Cardiac muscle cell (in vitro differentiated cells and primary cell): ENCODE data around the gene SIL1. TPM values are rescaled to one million over a fixed set of nuclear protein-coding genes. Genes with fewer than 3 reads are reported as not detected.
"Not testable (repeated sequence)": the region's sequence is repeated elsewhere in the genome, so short reads cannot be mapped to it uniquely, and the experiment has no call there.

Experiments used
- DNase-seq, 2 donors: peaks; one replicate each; pipeline versions ENCODE4 v3.0.0 to v3.0.0-alpha.2; 2010 to 2017; ENCODE audit warnings: low read depth in 1 of 2, low spot score in 1 of 2
- H3K27ac ChIP-seq: fragments of 200-600 bp; sonication (generic); 2 replicates; pipeline ENCODE4 v1.5.1; 2016
- H3K27me3 ChIP-seq: fragments of 200-600 bp; sonication (generic); 2 replicates; pipeline ENCODE4 v1.6.0; 2016; ENCODE audit warnings: control low read depth
- H3K36me3 ChIP-seq: fragments of 200-600 bp; sonication (generic); 2 replicates; pipeline ENCODE4 v1.5.1; 2016; ENCODE audit warnings: control low read depth
- H3K4me1 ChIP-seq: fragments of 200-600 bp; sonication (generic); 2 replicates; pipeline ENCODE4 v1.8.1; 2017; ENCODE audit warnings: low read depth, mild to moderate bottlenecking, mixed run types
- H3K4me3 ChIP-seq: fragments of 200-600 bp; sonication (generic); 2 replicates; pipeline ENCODE4 v1.5.1; 2016; ENCODE audit warnings: mild to moderate bottlenecking
- H3K9me3 ChIP-seq: fragments of 200-600 bp; sonication (generic); 2 replicates; pipeline ENCODE4 v1.5.1; 2017; ENCODE audit warnings: low read depth, mild to moderate bottlenecking, control low read depth
- polyA plus RNA-seq: library from polyadenylated mRNA; unstranded; fragments of >200 nt; fragmentation: Nextera tagmentation; extraction: Ambion mirVana; gene quantifications from 2 replicates; pipeline ENCODE4 v1.2.1, GENCODE V29; 2016
- total RNA-seq: library from RNA; depleted of rRNA; stranded (reverse); fragments of >200 nt; gene quantifications from 2 replicates; pipeline ENCODE4 v1.2.3, GENCODE V29; 2016
- TF ChIP-seq, protein P1 (sequence below): IDR thresholded peaks from 2 replicates; pipeline ENCODE4 v1.5.1; 2012; ENCODE audit warnings: low read depth, mild to moderate bottlenecking, low read length

Gene SIL1
- total and polyA plus RNA-seq, 2 experiments from 2014 or later: 40.5 to 49.8 TPM

DNA sequence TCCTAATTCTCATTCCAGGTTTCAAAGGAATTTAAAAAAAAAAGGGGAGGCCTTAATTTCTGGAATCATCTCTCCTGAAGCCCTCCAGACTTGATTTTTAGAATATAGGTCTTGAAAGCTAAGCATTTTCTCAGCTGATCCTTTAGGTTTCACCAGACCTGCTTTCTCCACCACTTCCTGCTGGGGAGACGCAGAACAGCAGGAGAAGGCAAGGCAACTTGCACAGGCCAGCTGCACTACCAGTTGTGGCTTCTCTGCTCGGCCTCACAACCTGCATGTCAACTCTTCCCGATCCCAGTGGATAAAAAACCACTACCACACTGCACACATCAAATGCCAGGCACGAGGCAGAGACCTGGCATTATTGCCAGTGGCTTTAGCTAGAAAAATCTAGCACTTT, 119.8 kb downstream of the SIL1 start:
- DNase-seq: no peak
- Histone ChIP-seq H3K36me3 (no peaks in the 10 kb centered on the region), H3K4me1 (peaks cover 10% of the 10 kb centered on the region), H3K27me3 (no peaks in the 10 kb centered on the region), H3K27ac (no peak overlapping the region), H3K9me3 (no peaks in the 10 kb centered on the region), H3K4me3 (no peak overlapping the region)
- TF ChIP-seq, protein P1, sequence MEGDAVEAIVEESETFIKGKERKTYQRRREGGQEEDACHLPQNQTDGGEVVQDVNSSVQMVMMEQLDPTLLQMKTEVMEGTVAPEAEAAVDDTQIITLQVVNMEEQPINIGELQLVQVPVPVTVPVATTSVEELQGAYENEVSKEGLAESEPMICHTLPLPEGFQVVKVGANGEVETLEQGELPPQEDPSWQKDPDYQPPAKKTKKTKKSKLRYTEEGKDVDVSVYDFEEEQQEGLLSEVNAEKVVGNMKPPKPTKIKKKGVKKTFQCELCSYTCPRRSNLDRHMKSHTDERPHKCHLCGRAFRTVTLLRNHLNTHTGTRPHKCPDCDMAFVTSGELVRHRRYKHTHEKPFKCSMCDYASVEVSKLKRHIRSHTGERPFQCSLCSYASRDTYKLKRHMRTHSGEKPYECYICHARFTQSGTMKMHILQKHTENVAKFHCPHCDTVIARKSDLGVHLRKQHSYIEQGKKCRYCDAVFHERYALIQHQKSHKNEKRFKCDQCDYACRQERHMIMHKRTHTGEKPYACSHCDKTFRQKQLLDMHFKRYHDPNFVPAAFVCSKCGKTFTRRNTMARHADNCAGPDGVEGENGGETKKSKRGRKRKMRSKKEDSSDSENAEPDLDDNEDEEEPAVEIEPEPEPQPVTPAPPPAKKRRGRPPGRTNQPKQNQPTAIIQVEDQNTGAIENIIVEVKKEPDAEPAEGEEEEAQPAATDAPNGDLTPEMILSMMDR: no peak

DNA sequence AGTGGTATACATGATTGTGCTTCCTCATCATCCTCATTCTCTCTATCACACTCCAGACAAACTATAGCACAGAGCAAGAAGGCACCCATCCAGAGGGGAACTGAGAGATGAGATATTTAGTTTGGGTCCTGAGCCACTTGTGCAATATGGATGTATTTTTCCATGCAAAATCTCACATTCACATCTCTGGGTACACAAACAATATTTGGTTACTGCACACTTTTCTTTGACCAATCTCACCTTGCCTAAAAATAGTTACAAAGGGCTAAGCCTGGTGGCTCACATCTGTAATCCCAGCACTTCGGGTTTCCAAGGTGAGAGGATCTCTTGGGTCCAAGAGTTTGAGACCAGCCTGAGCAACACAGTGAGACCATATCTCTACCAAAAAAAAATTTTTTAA, 120.3 kb downstream of the SIL1 start:
- TF ChIP-seq, protein P1: no peak
- Histone ChIP-seq H3K27me3 (no peaks in the 10 kb centered on the region), H3K4me1 (peaks cover 10% of the 10 kb centered on the region), H3K9me3 (no peaks in the 10 kb centered on the region), H3K4me3 (no peak overlapping the region), H3K27ac (no peak overlapping the region), H3K36me3 (no peaks in the 10 kb centered on the region)
- DNase-seq: no peak

DNA sequence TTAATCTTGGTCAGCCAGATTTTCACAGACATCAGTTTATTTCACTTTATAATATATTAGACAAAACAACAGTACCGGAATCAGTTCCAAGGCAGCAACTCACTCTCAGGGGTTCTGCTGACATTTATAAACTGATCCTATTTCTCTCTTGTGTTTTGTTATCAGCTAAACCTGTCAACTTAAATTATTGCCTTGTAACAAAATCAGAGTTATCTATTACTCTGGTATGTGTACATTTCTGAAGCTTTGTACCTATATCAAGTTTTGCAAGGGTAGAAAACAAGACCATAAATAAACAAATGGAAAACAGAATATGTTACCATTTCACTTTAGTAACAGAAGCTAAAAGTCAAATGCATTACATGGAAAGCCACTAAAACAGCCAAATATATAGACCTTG, 122.1 kb downstream of the SIL1 start:
- no peaks in the 10 kb centered on the region for H3K9me3 ChIP-seq
- DNase-seq: no peak
- no peak overlapping the region for H3K4me3 ChIP-seq
- peaks cover 10% of the 10 kb centered on the region for H3K4me1 ChIP-seq
- peak overlapping the region; percentile 30 for H3K27ac ChIP-seq
- no peaks in the 10 kb centered on the region for H3K27me3 ChIP-seq
- TF ChIP-seq, protein P1: no peak
- H3K36me3 ChIP-seq: no peaks in the 10 kb centered on the region

DNA sequence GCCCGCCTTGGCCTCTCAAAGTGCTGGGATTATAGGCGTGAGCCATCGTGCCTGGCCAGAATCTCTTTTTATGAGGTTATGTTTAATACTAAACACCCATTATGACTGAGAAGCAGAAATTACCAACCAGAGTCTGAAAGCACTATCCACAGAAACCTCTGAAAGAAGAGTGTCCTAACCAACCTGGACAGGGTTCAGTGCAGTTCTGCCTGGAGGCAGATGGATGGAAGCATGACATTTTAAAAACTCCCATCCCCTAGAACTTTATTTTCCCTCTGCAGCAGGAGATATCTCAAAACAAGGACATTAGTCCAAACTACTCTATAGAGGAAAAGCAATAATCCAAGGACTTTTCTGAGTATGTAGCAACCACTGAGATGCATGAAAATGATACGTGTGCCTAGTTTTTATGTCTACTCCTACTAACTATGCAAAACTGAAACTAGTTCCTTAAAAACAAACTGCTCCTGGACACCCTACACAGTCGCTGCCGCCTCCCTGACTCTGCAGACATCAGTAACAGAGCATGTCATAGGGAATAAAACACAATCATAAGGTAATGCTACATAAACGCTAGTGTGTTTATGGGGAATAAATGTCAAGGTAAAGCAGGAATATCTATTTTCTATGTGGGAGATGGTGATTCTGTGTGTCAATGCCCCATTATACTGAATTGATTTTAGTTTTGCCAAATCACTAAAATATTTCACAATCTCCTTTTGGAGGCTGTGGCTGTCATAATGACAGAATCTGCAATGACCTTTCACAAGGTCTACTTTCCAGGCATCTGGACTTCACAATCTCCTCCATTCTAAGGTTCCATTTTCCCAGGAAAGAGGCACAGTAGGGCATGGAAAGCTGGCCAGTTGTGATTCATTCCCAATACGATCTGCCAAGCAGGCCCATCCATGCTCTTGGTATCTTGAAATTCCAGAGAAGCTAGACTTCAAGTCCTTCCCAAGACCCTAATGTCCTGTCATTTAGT, 122.8 kb downstream of the SIL1 start:
- Histone ChIP-seq H3K36me3 (no peaks in the 10 kb centered on the region), H3K4me1 (peaks cover 10% of the 10 kb centered on the region), H3K9me3 (no peaks in the 10 kb centered on the region), H3K27ac (peak overlapping the region; percentile 30), H3K4me3 (no peak overlapping the region), H3K27me3 (no peaks in the 10 kb centered on the region)
- DNase-seq: no peak
- TF ChIP-seq, protein P1: no peak

DNA sequence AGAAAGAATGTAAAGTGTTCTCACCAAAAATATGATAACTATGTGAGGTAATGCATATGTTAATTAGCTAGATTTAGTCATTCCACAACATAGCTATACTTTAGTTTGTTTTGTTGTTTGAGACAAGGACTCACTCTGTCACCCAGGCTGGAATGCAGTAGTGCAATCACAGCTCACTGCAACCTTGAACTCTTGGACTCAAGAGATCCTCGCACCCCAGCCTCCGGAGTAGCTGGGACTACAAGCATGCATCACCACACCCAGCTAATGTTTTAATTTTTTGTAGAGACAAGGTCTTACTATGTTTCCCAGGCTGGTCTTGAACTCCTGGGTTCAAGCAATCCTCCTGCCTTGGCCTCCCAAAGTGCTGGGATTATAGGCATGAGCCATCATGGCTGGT, 124.2 kb downstream of the SIL1 start:
- H3K4me1 ChIP-seq, DNase-seq, H3K36me3 ChIP-seq, H3K9me3 ChIP-seq, H3K27me3 ChIP-seq, H3K27ac ChIP-seq, H3K4me3 ChIP-seq: not testable (repeated sequence)

DNA sequence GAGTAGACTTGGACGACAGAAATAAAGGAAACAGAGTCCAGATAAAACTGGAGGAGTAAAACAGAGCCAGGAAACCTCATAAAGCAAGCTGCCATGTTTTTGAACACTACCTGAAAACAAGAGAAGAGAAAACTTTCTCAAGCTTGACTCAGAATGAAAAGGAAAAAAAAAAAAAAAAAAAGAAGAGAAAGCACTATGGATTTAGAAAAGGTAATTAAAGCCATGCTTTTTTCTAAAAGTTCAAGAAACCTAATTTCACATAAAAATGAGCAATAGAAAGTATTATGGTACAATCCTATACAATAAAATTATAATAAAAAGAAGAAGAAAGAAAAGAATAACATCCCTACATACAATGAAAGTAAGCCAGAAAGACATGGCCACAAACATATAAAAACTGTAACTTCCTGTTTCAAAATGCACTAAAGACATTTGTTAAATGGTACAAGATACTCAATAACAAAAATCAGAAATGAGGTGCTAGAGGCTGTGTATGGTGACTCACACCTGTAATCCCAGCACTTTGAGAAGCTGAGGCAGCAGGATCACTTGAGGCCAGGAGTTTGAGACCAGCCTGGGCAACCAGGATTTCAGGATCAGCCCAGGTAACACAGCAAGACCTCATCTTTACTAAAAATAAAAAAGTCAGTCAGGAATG, 129.5 kb downstream of the SIL1 start:
- Histone ChIP-seq H3K9me3 (no peaks in the 10 kb centered on the region), H3K27me3 (no peaks in the 10 kb centered on the region), H3K4me1 (peaks cover 5% of the 10 kb centered on the region), H3K36me3 (no peaks in the 10 kb centered on the region), H3K4me3 (no peak overlapping the region), H3K27ac (no peak overlapping the region)
- DNase-seq: no peak
- TF ChIP-seq, protein P1: no peak
